HuH-7 (cell line): ENCODE results near the gene TSPAN14.
"Not testable (repeated sequence)": the region's sequence is repeated elsewhere in the genome, so short reads cannot be mapped to it uniquely, and the experiment has no call there.

Experiments used
- DNase-seq: peaks from one replicate; pipeline ENCODE4 v3.0.0; 2011; ENCODE audit warnings: low spot score

TSPAN14 gene

GRCh38 chr10:80468806-80469421 lies 14.8 kb downstream of the TSPAN14 start:
- no peak for DNase-seq

- no peak for DNase-seq
Measured at GRCh38 chr10:80470266-80470665, 16.2 kb downstream of the TSPAN14 start.

- DNase-seq = no peak
Measured at GRCh38 chr10:80471001-80471400, 16.9 kb downstream of the TSPAN14 start.

GRCh38 chr10:80471715-80472233 lies 17.7 kb downstream of the TSPAN14 start:
- no peak for DNase-seq

DNA sequence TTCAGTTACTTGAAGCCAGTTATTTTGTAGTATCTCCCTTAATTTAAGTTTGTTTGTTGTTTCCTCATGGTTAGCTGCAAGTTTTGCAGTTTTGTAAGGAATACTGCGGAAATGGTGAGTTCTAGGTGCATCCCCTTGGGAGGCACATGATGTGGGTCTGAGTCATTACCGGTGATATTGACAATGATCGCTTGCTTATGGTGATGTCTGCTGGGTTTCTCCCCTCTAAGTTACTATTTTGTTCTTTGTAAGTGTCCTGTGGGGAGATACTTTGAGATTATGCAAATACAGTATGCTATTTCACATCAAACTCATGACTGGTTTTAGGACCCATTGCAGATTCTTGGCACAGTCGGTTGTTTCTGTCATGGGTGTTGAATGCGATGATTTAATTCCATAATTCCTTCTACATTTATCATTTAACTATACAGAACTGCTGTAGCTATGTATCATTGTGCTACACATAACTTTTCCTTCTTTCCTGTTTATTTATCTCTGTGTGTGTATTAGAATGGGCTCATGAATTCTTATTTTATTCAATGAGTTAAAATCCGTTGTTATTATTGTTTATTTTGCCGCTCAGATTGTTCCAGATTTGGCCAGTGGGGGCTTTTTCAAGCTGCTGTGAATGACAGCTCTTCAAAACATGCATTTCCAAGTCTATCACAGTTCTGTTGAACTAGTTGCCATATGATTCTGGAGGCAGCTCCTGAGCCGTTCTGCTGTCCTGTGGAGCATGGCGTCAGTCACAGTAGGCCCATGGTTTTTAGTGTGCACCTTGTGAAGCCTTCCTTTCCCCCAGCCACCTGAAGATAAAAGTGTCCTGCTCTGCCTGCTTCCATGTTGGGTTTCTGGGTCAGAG lies 18.4 kb downstream of the TSPAN14 start:
- DNase-seq = no peak

DNA sequence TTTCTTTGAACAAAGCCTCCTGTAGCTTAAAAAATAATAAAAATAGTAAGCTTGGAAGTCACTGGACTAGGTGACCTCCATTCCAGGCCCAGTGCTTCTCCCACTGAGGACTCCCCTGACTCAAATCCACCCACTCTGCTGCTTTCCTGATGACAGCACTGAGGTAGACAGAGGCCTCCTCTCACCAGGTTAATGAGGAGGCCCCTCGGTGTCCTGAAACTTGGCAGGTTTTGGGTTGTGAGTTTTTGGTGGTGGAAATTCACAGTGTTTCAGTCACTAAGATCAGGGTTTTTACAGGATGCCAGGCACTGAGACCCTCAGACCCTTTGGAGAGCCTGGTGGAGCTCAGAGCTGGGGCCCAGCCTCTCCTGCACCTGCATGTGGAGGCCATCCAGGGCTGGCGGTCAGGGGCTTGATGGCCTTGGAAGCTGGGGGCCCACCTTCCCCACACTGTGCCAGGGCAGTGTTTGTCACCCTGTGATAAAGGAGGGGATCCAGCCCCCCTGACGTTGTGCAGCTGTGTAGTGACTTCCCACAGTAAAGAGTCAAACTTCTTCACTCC lies 19.1 kb downstream of the TSPAN14 start:
- DNase-seq = no peak

DNA sequence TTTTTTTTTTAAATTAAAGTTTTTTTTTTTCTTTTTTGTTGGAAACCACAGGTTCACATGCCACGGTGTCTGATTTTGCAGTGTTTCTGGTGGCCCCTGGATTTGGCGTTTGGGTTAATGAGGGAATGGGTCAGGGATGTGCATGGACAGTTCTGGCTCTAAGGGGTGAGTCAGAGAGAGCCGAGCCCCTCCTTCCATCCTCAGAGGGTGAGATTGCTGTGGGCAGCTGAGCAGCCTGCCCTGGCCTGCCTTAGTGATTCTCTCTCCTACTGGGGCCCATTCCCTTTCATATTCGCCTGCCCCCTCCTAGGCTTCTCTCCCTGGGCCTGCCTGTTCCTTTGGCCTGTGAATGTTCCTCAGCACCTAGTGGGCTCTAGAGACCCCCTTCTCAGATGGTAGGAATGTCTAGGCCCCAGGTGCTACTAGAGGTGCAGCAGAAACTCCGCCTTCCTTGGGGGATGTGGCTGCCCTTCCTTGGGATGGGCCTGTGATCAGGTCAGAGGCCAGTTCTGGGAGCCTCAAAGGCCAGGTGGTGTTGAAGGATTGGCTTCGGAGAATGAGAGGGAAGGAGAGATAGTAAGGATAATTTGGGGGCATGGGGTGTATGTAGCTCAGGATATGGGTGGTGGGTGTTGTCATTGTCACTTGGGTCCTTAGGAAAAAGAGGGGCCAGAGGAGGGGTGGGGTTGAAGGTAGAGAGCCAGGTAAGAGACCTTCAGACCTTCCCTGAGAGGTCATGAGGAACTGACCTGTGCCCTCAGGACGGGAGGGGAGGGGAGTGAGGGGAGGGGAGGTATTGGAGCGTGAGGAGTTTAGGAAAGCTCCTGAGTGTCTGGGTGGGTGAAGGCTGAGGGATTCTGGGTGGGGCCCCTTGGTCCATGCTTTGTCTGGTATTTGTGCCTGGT lies 19.8 kb downstream of the TSPAN14 start:
- no peak for DNase-seq

GRCh38 chr10:80474597-80474910 lies 20.4 kb downstream of the TSPAN14 start:
- DNase-seq = no peak

- no peak for DNase-seq
Measured at GRCh38 chr10:80474941-80475340, 20.8 kb downstream of the TSPAN14 start.

DNA sequence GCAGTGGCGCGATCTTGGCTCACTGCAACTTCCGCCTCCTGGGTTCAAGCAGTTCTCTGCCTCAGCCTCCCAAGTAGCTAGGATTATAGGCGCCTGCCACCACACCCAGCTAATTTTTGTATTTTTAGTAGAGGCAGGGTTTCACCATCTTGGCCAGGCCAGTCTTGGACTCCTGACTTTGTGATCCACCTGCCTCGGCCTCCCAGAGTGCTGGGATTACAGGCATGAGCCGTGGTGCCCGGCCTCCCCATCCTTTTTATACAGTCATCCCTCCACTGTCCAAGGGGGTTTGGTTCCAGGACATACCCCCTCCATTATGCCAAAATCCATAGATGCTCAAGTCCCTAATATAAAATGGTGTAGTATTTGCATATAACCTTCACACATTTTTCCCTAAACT lies 21.5 kb downstream of the TSPAN14 start:
- DNase-seq = not testable (repeated sequence)

DNA sequence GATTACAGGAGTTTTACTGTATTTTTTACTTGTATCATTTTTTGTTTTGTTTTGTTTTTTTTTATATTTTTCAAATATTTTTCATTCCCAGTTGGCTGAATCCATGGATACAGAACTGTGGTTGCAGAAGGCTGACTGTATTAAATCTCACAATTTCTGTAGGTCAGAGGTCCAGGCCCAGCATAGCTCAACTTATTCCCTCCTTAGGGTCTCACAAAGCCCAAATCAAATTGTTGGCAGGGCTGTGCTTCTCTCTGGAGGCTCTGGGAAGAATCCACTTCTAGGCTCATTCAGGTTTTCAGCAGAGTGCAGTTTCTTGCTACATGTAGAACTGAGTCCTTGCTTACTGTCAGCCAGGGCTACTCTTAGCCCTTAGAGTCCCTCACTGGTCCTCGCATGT lies 22.6 kb downstream of the TSPAN14 start:
- DNase-seq = no peak

DNA sequence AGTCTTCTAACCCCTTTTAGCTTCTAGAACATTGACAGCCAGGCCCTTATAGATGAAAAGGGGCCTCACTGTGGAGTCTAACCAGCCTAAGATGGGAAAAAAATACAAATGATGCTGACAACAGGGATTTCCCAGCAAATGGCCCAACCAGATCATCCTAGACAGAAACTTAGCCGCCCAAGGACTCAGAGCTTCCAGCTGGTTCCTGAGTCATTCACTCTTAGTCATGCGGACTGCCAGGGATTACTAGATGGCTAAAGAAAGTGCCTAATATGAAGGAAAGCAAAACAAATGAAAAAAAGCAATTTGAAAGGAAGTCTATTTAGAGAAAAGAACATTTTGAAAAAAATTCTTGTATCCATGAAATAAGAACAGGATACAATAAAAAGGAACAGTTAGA lies 23.7 kb downstream of the TSPAN14 start:
- no peak for DNase-seq

GRCh38 chr10:80480373-80480772 lies 26.3 kb downstream of the TSPAN14 start:
- not testable (repeated sequence) for DNase-seq

- DNase-seq = no peak
Measured at GRCh38 chr10:80480852-80481251, 26.7 kb downstream of the TSPAN14 start.

DNA sequence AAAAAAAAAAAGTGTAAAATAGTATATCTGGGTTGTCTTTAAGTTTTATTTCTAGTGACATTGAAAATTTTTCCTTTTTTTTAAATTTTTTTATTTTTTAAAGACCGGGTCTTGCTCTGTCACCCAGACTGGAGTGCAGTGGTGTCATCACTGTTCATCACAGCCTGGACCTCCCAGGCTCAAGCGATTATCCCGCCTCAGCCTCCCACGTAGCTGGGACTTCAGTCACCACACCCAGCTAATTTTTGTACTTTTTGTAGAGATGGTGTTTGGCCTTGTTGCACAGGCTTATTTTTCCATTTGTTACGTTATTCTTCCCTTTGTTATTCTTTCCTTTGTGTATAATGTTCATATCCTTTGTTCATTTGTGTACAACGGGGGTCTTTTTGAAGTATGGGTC lies 30.1 kb downstream of the TSPAN14 start:
- DNase-seq = no peak

GRCh38 chr10:80484676-80485075 lies 30.6 kb downstream of the TSPAN14 start:
- DNase-seq = no peak

GRCh38 chr10:80485076-80485945 lies 31.2 kb downstream of the TSPAN14 start:
- no peak for DNase-seq

- no peak for DNase-seq
Measured at GRCh38 chr10:80485946-80486764, 32.0 kb downstream of the TSPAN14 start.

- no peak for DNase-seq
Measured at GRCh38 chr10:80486785-80487420, 32.8 kb downstream of the TSPAN14 start.

GRCh38 chr10:80487421-80487785 lies 33.3 kb downstream of the TSPAN14 start:
- DNase-seq = no peak
